DMS79 treated with DMSO at 0.1 percent for 48 hours (cell line): ENCODE results near the gene ASIC5.
"Not testable (repeated sequence)": the region's sequence is repeated elsewhere in the genome, so short reads cannot be mapped to it uniquely, and the experiment has no call there.

Experiments used
- DNase-seq: peaks from one replicate; lab custom pipeline; 2025; lab: John Stamatoyannopoulos, UW

Gene ASIC5

GRCh38 chr4:155866177-155866576 lies at the start of gene ASIC5:
Gene ASIC5, minus strand, starts transcription at chr4:155866277. Its CDS starts 51 bp downstream, at chr4:155866226.
- no peak for DNase-seq

DNA sequence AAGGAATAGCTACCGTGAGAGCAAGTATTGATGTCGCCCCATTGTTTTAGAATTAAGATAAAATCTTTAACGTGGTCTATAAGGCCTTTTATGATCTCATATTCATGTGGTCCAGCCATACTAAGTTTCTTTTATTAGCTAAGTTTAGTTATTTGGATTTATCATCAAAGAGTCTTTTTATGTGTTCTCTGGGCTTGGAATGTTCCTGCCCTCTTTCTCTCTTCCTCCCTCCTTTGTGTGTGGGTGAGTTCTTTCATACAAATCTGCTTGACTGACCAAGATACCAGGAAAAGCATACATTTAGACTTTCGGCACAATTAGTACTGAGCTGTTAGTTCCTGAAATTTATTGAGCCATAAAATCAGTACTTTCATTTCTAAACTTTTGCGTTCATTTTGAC lies 48.7 kb upstream of the ASIC5 start:
- DNase-seq: no peak

DNA sequence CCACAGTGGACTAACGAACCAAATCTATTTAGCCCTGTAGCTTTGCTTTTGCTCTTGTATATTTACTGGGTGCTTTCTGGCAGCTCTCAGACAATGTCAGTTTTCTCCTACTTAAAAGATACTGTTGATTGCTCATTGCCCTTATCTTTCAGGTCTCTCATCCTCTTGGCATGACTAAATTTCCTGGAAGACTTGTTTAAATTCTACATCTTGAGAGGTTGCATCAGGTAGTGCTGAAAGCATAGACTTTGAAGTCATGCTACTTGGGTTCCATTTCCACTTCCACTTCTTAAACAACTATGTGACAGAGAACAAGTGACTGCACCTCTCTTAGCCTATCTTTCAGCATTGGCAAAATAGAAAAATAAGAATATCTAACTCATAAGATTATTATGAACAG lies 45.8 kb upstream of the ASIC5 start:
- DNase-seq: no peak

DNA sequence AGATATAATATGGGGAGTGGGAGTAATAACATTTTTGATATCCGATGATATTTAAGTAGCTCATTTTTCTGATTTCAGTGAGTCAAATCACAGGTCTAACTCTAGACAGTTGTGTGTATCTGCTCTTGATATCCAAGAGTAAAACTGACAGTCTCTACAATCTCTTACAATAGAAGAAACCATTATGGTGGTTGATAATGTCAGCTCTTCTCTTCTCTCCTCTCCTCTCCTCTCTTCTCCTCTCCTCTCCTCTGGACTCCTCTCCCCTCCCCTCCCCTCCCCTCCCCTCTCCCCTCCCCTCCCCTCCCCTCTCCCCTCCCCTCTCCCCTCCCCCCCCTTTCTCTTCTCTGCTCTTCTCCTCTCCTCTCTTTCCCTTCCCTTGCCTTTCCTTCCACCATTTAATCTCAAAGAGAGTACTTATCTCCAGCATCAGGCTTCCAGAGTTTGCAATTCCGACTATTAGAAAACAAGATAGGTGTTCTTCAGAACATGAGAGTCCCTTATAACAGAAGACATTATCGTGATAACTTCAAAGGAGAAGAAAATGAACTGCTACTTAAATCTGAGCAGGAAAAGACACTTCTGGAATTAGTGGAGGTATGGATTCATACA lies 43.6 kb upstream of the ASIC5 start:
- DNase-seq: no peak

GRCh38 chr4:155908187-155909139 lies 42.4 kb upstream of the ASIC5 start:
- no peak for DNase-seq

- DNase-seq: no peak
Observed at GRCh38 chr4:155907556-155907955, 41.5 kb upstream of the ASIC5 start.

GRCh38 chr4:155906554-155907247 lies 40.6 kb upstream of the ASIC5 start:
- DNase-seq: peak; percentile 32

DNA sequence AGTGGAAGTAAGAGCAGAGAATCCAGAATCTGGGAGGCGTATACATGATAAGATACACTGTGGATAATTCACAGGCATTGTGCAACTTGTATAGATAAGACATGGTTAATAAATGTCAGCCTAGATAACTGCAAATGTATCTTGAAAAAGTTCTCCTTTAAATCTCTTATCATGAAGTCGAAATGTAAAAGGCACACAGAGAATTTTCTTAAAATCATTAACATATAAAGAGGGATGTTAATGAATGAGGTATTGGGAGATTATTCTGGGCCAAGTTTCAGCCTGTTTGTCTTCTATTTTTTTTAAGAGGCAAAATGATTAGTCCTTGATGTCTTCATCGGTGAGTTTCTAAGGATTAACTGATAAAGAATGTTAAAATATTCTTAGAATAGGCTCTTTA lies 38.3 kb upstream of the ASIC5 start:
- no peak for DNase-seq

DNA sequence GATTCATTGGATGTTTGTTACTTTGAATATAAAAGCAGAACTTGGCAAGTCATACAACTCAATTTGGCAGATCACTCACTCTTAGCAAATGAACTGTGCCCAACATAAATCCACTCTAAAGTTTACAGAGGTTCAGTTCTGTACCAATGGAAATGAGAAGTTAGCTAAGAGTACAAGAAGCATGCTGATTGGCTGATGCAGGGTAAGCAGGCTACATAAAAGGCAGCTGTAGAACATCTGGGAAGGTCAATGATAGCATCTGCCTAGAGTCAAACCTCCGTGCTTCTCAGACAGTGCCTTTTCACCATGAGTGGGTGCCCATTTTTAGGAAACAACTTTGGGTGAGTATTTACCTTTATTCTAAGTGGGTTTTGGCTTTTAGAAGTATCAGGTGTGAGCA lies 37.4 kb upstream of the ASIC5 start, which contains the start of gene TDO2:
TSS of gene TDO2 (plus strand) at position 244 of the 400 bp plus-strand sequence. CDS start at position 307, 63 bp downstream.
- no peak for DNase-seq

GRCh38 chr4:155901013-155901412 lies 34.9 kb upstream of the ASIC5 start:
- no peak for DNase-seq

GRCh38 chr4:155900381-155900780 lies 34.3 kb upstream of the ASIC5 start:
- DNase-seq: no peak

DNA sequence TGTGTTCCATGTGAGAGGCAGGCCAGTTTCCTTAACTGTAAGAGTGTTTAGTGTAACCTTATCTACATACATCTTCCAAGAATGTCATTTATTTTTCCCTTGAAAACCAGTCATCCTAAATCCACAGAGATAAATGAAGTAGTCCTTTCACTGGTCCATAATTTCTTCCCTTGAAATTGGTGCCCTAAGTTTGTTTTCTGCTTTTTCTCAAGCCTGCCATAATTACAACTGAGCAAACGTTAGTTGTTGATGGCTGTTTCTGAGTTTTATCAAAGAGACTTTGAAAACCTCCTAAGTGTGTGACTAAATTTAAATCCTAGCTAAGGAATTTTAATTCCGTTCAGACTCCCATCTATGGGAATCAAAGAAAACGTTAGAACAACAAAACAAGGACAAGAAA lies 33.8 kb upstream of the ASIC5 start:
- DNase-seq: no peak

DNA sequence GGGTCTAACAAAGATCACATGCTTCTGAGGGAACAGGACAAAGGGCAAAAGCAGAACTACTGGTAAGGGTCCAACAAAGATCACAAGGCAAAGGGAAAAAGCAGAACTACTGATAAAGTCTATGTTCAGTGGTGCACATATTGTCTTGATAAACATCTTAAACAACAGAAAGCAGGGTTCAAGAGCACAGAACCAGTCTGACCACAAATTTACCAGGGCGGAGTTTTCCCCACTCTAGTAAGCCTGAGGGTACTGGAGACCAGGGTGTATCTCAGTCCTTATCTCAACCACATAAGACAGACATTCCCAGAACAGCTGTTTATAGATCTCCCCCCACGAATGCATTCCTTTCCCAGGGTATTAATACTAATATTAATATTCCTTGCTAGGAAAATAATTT lies 32.3 kb upstream of the ASIC5 start:
- not testable (repeated sequence) for DNase-seq

- DNase-seq: no peak
Observed at GRCh38 chr4:155891058-155891457, 25.0 kb upstream of the ASIC5 start.

- no peak for DNase-seq
Observed at GRCh38 chr4:155889946-155890345, 23.9 kb upstream of the ASIC5 start.

GRCh38 chr4:155889031-155889793 lies 23.1 kb upstream of the ASIC5 start:
- DNase-seq: no peak

- DNase-seq: no peak
Observed at GRCh38 chr4:155887847-155888570, 21.9 kb upstream of the ASIC5 start.

DNA sequence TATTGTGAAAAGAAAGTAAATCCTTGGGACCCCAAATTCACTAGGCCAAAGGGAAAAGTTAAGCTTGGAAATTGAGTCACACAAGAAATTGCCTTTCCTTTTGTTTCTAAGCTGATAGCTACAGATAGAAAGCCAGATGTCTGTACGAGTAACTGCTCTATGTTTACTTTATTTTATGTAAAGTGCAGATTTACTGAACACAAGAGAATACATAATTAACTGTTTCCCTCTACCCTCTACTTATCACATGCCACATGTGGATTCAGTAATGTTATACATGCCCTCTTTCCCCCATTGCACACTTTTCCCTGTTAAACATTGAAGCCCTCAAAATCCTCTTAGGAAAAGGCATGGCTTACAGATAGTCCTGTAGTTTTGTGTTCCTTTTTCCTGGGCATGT lies 21.0 kb upstream of the ASIC5 start:
- no peak for DNase-seq

DNA sequence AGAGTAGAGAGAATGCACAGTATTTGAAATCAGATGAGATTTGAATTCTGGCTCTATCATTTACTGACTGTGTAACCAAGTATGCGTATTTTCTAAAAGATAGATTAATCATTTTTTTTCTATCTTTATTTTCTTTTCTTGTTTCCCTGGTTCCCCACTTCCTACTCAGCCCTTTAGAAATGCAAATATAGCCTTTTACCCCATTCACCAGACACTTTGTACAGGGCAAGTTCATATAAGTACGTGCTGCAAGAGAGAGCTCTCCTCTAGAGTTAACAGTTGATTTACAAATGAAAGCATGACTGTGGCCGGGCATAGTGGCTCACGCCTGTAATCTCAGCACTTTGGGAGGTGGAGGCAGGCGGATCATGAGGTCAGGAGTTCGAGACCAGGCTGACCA lies 19.6 kb upstream of the ASIC5 start:
- no peak for DNase-seq

- no peak for DNase-seq
Observed at GRCh38 chr4:155883895-155884294, 17.8 kb upstream of the ASIC5 start.

GRCh38 chr4:155881555-155881954 lies 15.5 kb upstream of the ASIC5 start:
- no peak for DNase-seq
